HCT116 (cell line): ENCODE measurements around the gene GPATCH8.

Source experiments
- JUND ChIP-seq: IDR thresholded peaks from 2 replicates; pipeline ENCODE4 v1.6.1; 2012
- SIN3A ChIP-seq: IDR thresholded peaks from 2 replicates; pipeline ENCODE4 v1.6.1; 2012; ENCODE audit warnings: low read depth

DNA sequence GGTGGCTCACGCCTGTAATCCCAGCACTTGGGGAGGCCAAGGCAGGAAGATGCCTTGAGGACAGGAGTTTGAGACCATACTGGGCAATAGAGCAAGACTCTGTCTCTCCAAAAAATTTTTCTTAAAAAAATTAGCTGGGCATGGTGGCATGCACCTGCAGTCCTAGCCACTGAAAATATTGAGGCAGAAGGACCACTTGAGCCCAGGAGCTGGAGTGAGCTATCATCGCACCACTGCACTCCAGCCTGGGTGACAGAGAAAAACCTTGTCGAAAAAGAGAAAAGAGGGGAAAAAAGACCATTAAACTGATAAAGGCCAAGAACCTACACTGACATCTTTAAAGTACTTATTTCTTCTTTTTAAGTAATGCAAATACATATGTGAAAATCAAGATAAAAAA lies 60.4 kb downstream of the GPATCH8 start:
- TF ChIP-seq JUND: no peak
- no peak for TF ChIP-seq SIN3A
